H1 (cell line): ENCODE data around the gene SEL1L2. TPM values are rescaled to one million over a fixed set of nuclear protein-coding genes. Genes with fewer than 3 reads are reported as not detected.
A peak's percentile ranks its signal among the peaks of the same experiment; 100 is the strongest.

Experiments
- CTCF ChIA-PET: fragments of 300-600 bp; sonication (Branson Sonifier 250); formaldehyde crosslinking; loops from one replicate; lab custom pipeline; 2021; ENCODE audit not compliant: partially characterized antibody; lab: Charles Lee
- POLR2A ChIA-PET: fragments of 300-600 bp; sonication (Branson Sonifier 250); formaldehyde crosslinking; loops from one replicate; lab custom pipeline; 2021; ENCODE audit warnings: inconsistent platforms; ENCODE audit not compliant: partially characterized antibody; lab: Charles Lee
- DNase-seq, 2 experiments: peaks; one replicate each; pipeline versions ENCODE4 v3.0.0 to v3.0.0-alpha.2; 2010 to 2022; ENCODE audit warnings: low spot score in 2 of 2, low read depth in 1 of 2, mixed read lengths in 1 of 2
- FAIRE-seq: peaks from 2 replicates; lab custom pipeline; 2011; peaks lifted over from hg19 to GRCh38; lab: Jason Lieb, UNC
- H2AFZ ChIP-seq: 2 replicates; pipeline ENCODE4 v1.8.1; 2012; ENCODE audit warnings: low read length, inconsistent platforms
- H2AK5ac ChIP-seq: 2 replicates; pipeline ENCODE4 v1.6.1; 2013; ENCODE audit warnings: low read depth, low read length
- H2BK120ac ChIP-seq: replicated peaks from 2 replicates; pipeline ENCODE3; 2013; ENCODE audit warnings: low read depth, low read length, inconsistent platforms
- H2BK12ac ChIP-seq: 2 replicates; pipeline ENCODE4 v1.6.1; 2013; ENCODE audit warnings: low read depth, low read length
- H2BK15ac ChIP-seq: 2 replicates; pipeline ENCODE4 v1.6.1; 2013; ENCODE audit warnings: low read length
- H2BK20ac ChIP-seq: 2 replicates; pipeline ENCODE4 v1.6.1; 2013; ENCODE audit warnings: low read length
- H2BK5ac ChIP-seq: 2 replicates; pipeline ENCODE4 v1.6.1; 2013; ENCODE audit warnings: low read depth, low read length
- H3K14ac ChIP-seq: 2 replicates; pipeline ENCODE4 v1.6.1; 2013; ENCODE audit warnings: inconsistent platforms; ENCODE audit not compliant: insufficient read length
- H3K18ac ChIP-seq: 2 replicates; pipeline ENCODE4 v1.6.1; 2013; ENCODE audit warnings: low read length; ENCODE audit errors: extremely low read depth
- H3K23ac ChIP-seq: 2 replicates; pipeline ENCODE4 v1.6.1; 2013; ENCODE audit warnings: inconsistent platforms; ENCODE audit not compliant: insufficient read length
- H3K23me2 ChIP-seq: 2 replicates; pipeline ENCODE4 v1.6.1; 2013; ENCODE audit warnings: low read depth, low read length
- H3K27ac ChIP-seq: 2 replicates; pipeline ENCODE4 v1.6.1; 2011; ENCODE audit warnings: low read depth, low read length, inconsistent platforms
- H3K27me3 ChIP-seq, 4 experiments: replicated peaks in 1 of 4; 1 replicate in 1 of 4; 2 replicates in 3 of 4; pipeline versions ENCODE4 v1.6.1 to v1.8.1; 2011 to 2013; ENCODE audit warnings: low read length in 3 of 4, mild to moderate bottlenecking in 3 of 4, inconsistent platforms in 2 of 4, mixed read lengths in 2 of 4, moderate library complexity in 1 of 4; ENCODE audit not compliant: control insufficient read depth in 3 of 4, insufficient read depth in 3 of 4; ENCODE audit errors: extremely low read depth in 1 of 4
- H3K36me3 ChIP-seq, 4 experiments: 2 replicates each; pipeline versions ENCODE4 v1.6.1 to v1.8.1; 2011 to 2013; ENCODE audit warnings: mild to moderate bottlenecking in 4 of 4, low read length in 3 of 4, moderate library complexity in 2 of 4, control low read depth in 1 of 4, inconsistent platforms in 1 of 4; ENCODE audit not compliant: insufficient read depth in 4 of 4, control insufficient read depth in 2 of 4
- H3K4ac ChIP-seq: replicated peaks from 2 replicates; pipeline ENCODE3; 2013; ENCODE audit warnings: low read length, low read depth, mixed read lengths, inconsistent platforms; ENCODE audit not compliant: insufficient read length
- H3K4me1 ChIP-seq, 4 experiments: replicated peaks in 1 of 4; 1 replicate in 1 of 4; 2 replicates in 3 of 4; pipeline versions ENCODE4 v1.6.1 to v1.8.1; 2011 to 2013; ENCODE audit warnings: low read length in 3 of 4, inconsistent platforms in 2 of 4, mixed read lengths in 1 of 4; ENCODE audit not compliant: insufficient read depth in 4 of 4, control insufficient read depth in 3 of 4
- H3K4me2 ChIP-seq, 2 experiments: 2 replicates each; pipeline versions ENCODE4 v1.6.1 to v1.8.1; 2011 to 2013; ENCODE audit warnings: low read depth in 2 of 2, low read length in 2 of 2, control low read depth in 1 of 2, inconsistent platforms in 1 of 2, mild to moderate bottlenecking in 1 of 2; ENCODE audit not compliant: insufficient read depth in 1 of 2
- H3K4me3 ChIP-seq, 4 experiments: fragments of 200-600, 300-600 bp in 1 of 4; sonication (generic), shearing (Covaris generic), sonication (Bioruptor Twin) in 1 of 4; 2 replicates each; pipeline versions ENCODE4 v1.5.1 to v1.8.1; 2011 to 2016; ENCODE audit warnings: low read length in 4 of 4, low read depth in 3 of 4, control low read depth in 2 of 4, inconsistent platforms in 2 of 4, mild to moderate bottlenecking in 2 of 4, mixed read lengths in 1 of 4, moderate library complexity in 1 of 4; ENCODE audit not compliant: insufficient read depth in 2 of 4; ENCODE audit errors: extremely low read depth in 1 of 4
- H3K56ac ChIP-seq: replicated peaks from 2 replicates; pipeline ENCODE3; 2013; ENCODE audit warnings: low read depth, mild to moderate bottlenecking, mixed read lengths, low read length, inconsistent platforms; ENCODE audit not compliant: insufficient read length
- H3K79me1 ChIP-seq: 2 replicates; pipeline ENCODE4 v1.6.1; 2013; ENCODE audit warnings: low read depth, low read length, control low read depth
- H3K79me2 ChIP-seq, 2 experiments: 2 replicates each; pipeline versions ENCODE4 v1.6.1 to v1.8.1; 2012 to 2013; ENCODE audit warnings: low read length in 2 of 2, mild to moderate bottlenecking in 2 of 2, inconsistent platforms in 1 of 2; ENCODE audit not compliant: insufficient read depth in 2 of 2, control insufficient read depth in 1 of 2
- H3K9ac ChIP-seq, 4 experiments: replicated peaks in 1 of 4; 1 replicate in 1 of 4; 2 replicates in 3 of 4; pipeline versions ENCODE4 v1.6.1 to v1.8.1; 2011 to 2013; ENCODE audit warnings: low read depth in 3 of 4, low read length in 3 of 4, control low read depth in 2 of 4, mild to moderate bottlenecking in 2 of 4, moderate library complexity in 2 of 4, inconsistent platforms in 1 of 4; ENCODE audit errors: extremely low read depth in 1 of 4
- H3K9me3 ChIP-seq, 2 experiments: 2 replicates each; pipeline versions ENCODE4 v1.6.1 to v1.8.1; 2012 to 2013; ENCODE audit warnings: mild to moderate bottlenecking in 2 of 2, moderate library complexity in 2 of 2, control low read depth in 1 of 2, inconsistent platforms in 1 of 2, low read depth in 1 of 2, low read length in 1 of 2, mixed read lengths in 1 of 2; ENCODE audit not compliant: insufficient read depth in 2 of 2
- H4K20me1 ChIP-seq, 2 experiments: replicated peaks in 1 of 2; 2 replicates each; pipeline versions ENCODE3 to v1.8.1; 2011 to 2013; ENCODE audit warnings: inconsistent platforms in 2 of 2, low read length in 2 of 2, mild to moderate bottlenecking in 1 of 2; ENCODE audit not compliant: insufficient read depth in 2 of 2, control insufficient read depth in 1 of 2
- H4K5ac ChIP-seq: 2 replicates; pipeline ENCODE4 v1.6.1; 2013; ENCODE audit warnings: low read length, low read depth, mixed read lengths, inconsistent platforms; ENCODE audit not compliant: insufficient read length
- H4K8ac ChIP-seq: 2 replicates; pipeline ENCODE4 v1.8.0; 2013; ENCODE audit warnings: mild to moderate bottlenecking, moderate library complexity, low read length, inconsistent platforms; ENCODE audit not compliant: insufficient read depth; ENCODE audit errors: extremely low read depth
- H4K91ac ChIP-seq: replicated peaks from 2 replicates; pipeline ENCODE3; 2013; ENCODE audit warnings: low read length, mixed read lengths, inconsistent platforms; ENCODE audit not compliant: insufficient read length
- ASH2L ChIP-seq: fragments of 200-600, 300-600 bp; sonication (generic); IDR thresholded peaks from one replicate; pipeline ENCODE4 v1.7.1; 2017; ENCODE audit warnings: low read length
- CTCF ChIP-seq, 3 experiments: IDR thresholded peaks; 1 replicate in 2 of 3; 2 replicates in 1 of 3; pipeline versions ENCODE4 v1.5.1 to v1.6.1; 2011; ENCODE audit warnings: low read length in 3 of 3, mild to moderate bottlenecking in 3 of 3, inconsistent platforms in 2 of 3, low read depth in 1 of 3, moderate library complexity in 1 of 3; ENCODE audit not compliant: insufficient read depth in 1 of 3; ENCODE audit errors: control extremely low read depth in 1 of 3
- HDAC2 ChIP-seq, 2 experiments: fragments of 300-600 bp in 1 of 2; sonication (generic) in 1 of 2; IDR thresholded peaks; 2 replicates each; pipeline ENCODE4 v1.6.1; 2011 to 2012; ENCODE audit warnings: low read depth in 2 of 2, low read length in 2 of 2, mild to moderate bottlenecking in 2 of 2, moderate library complexity in 2 of 2, borderline replicate concordance in 1 of 2, inconsistent platforms in 1 of 2
- POLR2A ChIP-seq, 2 experiments: IDR thresholded peaks; 1 replicate in 1 of 2; 2 replicates in 1 of 2; pipeline ENCODE4 v1.6.1; 2011; ENCODE audit warnings: low read depth in 2 of 2, low read length in 2 of 2, mild to moderate bottlenecking in 2 of 2; ENCODE audit errors: control extremely low read depth in 1 of 2
- USF2 ChIP-seq: IDR thresholded peaks from 2 replicates; pipeline ENCODE4 v1.6.1; 2011; ENCODE audit warnings: low read length, improper control_type of control experiment
- WGBS, 2 experiments: shearing (Covaris generic) in 1 of 2; methylation state at CpG; one replicate each; pipeline versions ENCODE4 v1.1.6 to v1.1.7; 2013 to 2015; ENCODE audit warnings: low lambda C conversion rate in 2 of 2, mixed read lengths in 2 of 2, inconsistent platforms in 1 of 2, low coverage in 1 of 2, missing lambda C conversion rate in 1 of 2; ENCODE audit not compliant: insufficient replicate concordance in 2 of 2, insufficient coverage in 1 of 2, insufficient read length in 1 of 2; ENCODE audit errors: extremely low coverage in 1 of 2, missing lambda C conversion rate in 1 of 2; 5-methylcytosine and 5-hydroxymethylcytosine counted together
- polyA plus RNA-seq, 7 experiments: library from polyadenylated mRNA; depleted of rRNA in 3 of 7; stranded (reverse) in 5 of 7; unstranded in 2 of 7; fragments of >200 nt in 5 of 7; fragments of 200-250 nt in 2 of 7; gene quantifications; 1 replicate in 5 of 7; 2 replicates in 1 of 7; 4 replicates in 1 of 7; pipeline versions ENCODE4 v1.2.1 to v1.2.3, GENCODE V29; 2011 to 2013; ENCODE audit warnings: missing spikeins in 2 of 7, mixed read lengths in 2 of 7
- total RNA-seq: library from RNA; stranded (reverse); fragmentation: NEBNext Ultra II Directional; extraction: Animal tissue kit (Norgen Biotek cat#: 25700); gene quantifications from 2 replicates; pipeline ENCODE4 v1.2.1, GENCODE V29; 2021

SEL1L2 gene
- total and polyA plus RNA-seq, 2 of the 8 experiments (the other 6 are each of a cell fraction or from before 2014, with no cell fraction given) = not detected

- Histone ChIP-seq H3K56ac (no peak overlapping the region), H3K18ac (no peak overlapping the region), H3K4ac (no peak overlapping the region), H4K91ac (no peak overlapping the region), H3K27ac (no peak overlapping the region), H3K23ac (no peak overlapping the region), H3K79me1 (no peaks in the 10 kb centered on the region), H4K8ac (no peak overlapping the region), H2BK12ac (no peak overlapping the region), H3K9me3 (peaks cover 0 to 3% of the 10 kb centered on the region in 2 experiments; a peak in 1 of 4 replicates), H2AK5ac (no peak overlapping the region), H3K36me3 (no peaks in the 10 kb centered on the region), H4K5ac (no peak overlapping the region), H3K9ac (no peak overlapping the region), H2AFZ (no peak overlapping the region), H3K79me2 (no peaks in the 10 kb centered on the region), H3K27me3 (peaks cover 0 to 5% (median 4%) of the 10 kb centered on the region in 4 experiments; a peak in 5 of 7 replicates), H2BK20ac (no peak overlapping the region), H2BK5ac (no peak overlapping the region), H3K4me2 (no peak overlapping the region), H3K23me2 (peaks cover 10% of the 10 kb centered on the region; the same call in 1 of the 2 replicates), H3K14ac (no peak overlapping the region), H2BK120ac (no peak overlapping the region), H3K4me1 (peaks cover 0 to 4% (median 1%) of the 10 kb centered on the region in 4 experiments; a peak in 3 of 7 replicates), H3K4me3 (no peak overlapping the region), H4K20me1 (no peaks in the 10 kb centered on the region), H2BK15ac (no peak overlapping the region)
- peak in 1 of 3 experiments; percentile 5; a peak in 1 of 4 replicates for TF ChIP-seq CTCF (IDR thresholded peaks at IDR 0.05; ENCODE audit: control extremely low read depth in 1 of 3, insufficient read depth in 1 of 3, low read depth in 1 of 3, low read length in 3 of 3)
- TF ChIP-seq HDAC2 (IDR thresholded peaks at IDR 0.05; ENCODE audit: borderline replicate concordance in 1 of 2, low read depth in 2 of 2, low read length in 2 of 2) = no peak
- no peak for TF ChIP-seq ASH2L
- TF ChIP-seq POLR2A (IDR thresholded peaks at IDR 0.05; ENCODE audit: control extremely low read depth in 1 of 2, low read depth in 2 of 2, low read length in 2 of 2) = no peak
- TF ChIP-seq USF2 = no peak
- FAIRE-seq = no peak
- no peak for DNase-seq
- CTCF ChIA-PET = interaction anchor here (0.9 to 1.8 kb wide), 2 partner anchors 14 to 172 kb away, joined by 4 to 8 read pairs; no protein-coding TSS in a partner anchor
- POLR2A ChIA-PET = no interaction called here
- WGBS, 2 experiments = 89% methylated on average over 1 of the region's 1 CpG; no CpG with 5 or more reads in 1 of the 2 experiments
These were observed 897 bp upstream of the SEL1L2 start for GRCh38 chr20:13991311-13991710.
